ENCODE results near the gene TAGLN3.

TAGLN3 gene

GRCh38 chr3:111961461-111962164 is 37.1 kb upstream of the TAGLN3 start:
- Histone ChIP-seq H3K9ac (ENCODE audit: low read depth in 1 of 2, low read length in 2 of 2) (no peak overlapping the region), H3K4me3 (ENCODE audit: low read depth in 1 of 2, low read length in 2 of 2) (no peak overlapping the region), H3K4me1 (ENCODE audit: control insufficient read depth in 1 of 2, insufficient read depth in 2 of 2, low read length in 2 of 2) (no peaks in the 10 kb centered on the region), H3K36me3 (ENCODE audit: control insufficient read depth in 1 of 2, insufficient read depth in 2 of 2, low read length in 2 of 2) (no peaks in the 10 kb centered on the region), H3K27ac (ENCODE audit: low read depth, low read length) (no peak overlapping the region), H3K9me3 (ENCODE audit: control insufficient read depth in 1 of 2, low read length in 2 of 2) (no peaks in the 10 kb centered on the region), H3K27me3 (ENCODE audit: control insufficient read depth in 1 of 2, insufficient read depth in 2 of 2, low read length in 2 of 2) (no peaks in the 10 kb centered on the region)

- H3K9ac ChIP-seq (ENCODE audit: low read depth in 1 of 2, low read length in 2 of 2), result no peak overlapping the region
- H3K27ac ChIP-seq (ENCODE audit: low read depth, low read length), result no peak overlapping the region
- H3K9me3 ChIP-seq (ENCODE audit: control insufficient read depth in 1 of 2, low read length in 2 of 2), result no peaks in the 10 kb centered on the region
These were observed 35.3 kb upstream of the TAGLN3 start for GRCh38 chr3:111963424-111963823.

GRCh38 chr3:111965484-111965883 is 33.2 kb upstream of the TAGLN3 start:
- peaks cover 0 to 7% of the 10 kb centered on the region in 2 donors for H3K4me1 ChIP-seq (ENCODE audit: control insufficient read depth in 1 of 2, insufficient read depth in 2 of 2, low read length in 2 of 2)
- H3K9ac ChIP-seq (ENCODE audit: low read depth in 1 of 2, low read length in 2 of 2), result no peak overlapping the region

More at GRCh38 chr3:111963424-111963823, 35.3 kb upstream of the TAGLN3 start:
- no peak overlapping the region for H3K4me3 ChIP-seq (ENCODE audit: low read depth in 1 of 2, low read length in 2 of 2)
- H3K36me3 ChIP-seq (ENCODE audit: control insufficient read depth in 1 of 2, insufficient read depth in 2 of 2, low read length in 2 of 2), result no peaks in the 10 kb centered on the region
- H3K27me3 ChIP-seq (ENCODE audit: control insufficient read depth in 1 of 2, insufficient read depth in 2 of 2, low read length in 2 of 2), result no peaks in the 10 kb centered on the region
- peaks cover 0 to 7% of the 10 kb centered on the region in 2 donors for H3K4me1 ChIP-seq (ENCODE audit: control insufficient read depth in 1 of 2, insufficient read depth in 2 of 2, low read length in 2 of 2)

GRCh38 chr3:111967068-111967467 is 31.7 kb upstream of the TAGLN3 start:
- H3K36me3 ChIP-seq (ENCODE audit: control insufficient read depth in 1 of 2, insufficient read depth in 2 of 2, low read length in 2 of 2), result no peaks in the 10 kb centered on the region
- H3K4me3 ChIP-seq (ENCODE audit: low read depth in 1 of 2, low read length in 2 of 2), result peak overlapping the region in 1 of 2 donors; percentile 46
- no peak overlapping the region for H3K9ac ChIP-seq (ENCODE audit: low read depth in 1 of 2, low read length in 2 of 2)
- H3K4me1 ChIP-seq (ENCODE audit: control insufficient read depth in 1 of 2, insufficient read depth in 2 of 2, low read length in 2 of 2), result peaks cover 0 to 7% of the 10 kb centered on the region in 2 donors
- no peak overlapping the region for H3K27ac ChIP-seq (ENCODE audit: low read depth, low read length)
- no peaks in the 10 kb centered on the region for H3K9me3 ChIP-seq (ENCODE audit: control insufficient read depth in 1 of 2, low read length in 2 of 2)
- no peaks in the 10 kb centered on the region for H3K27me3 ChIP-seq (ENCODE audit: control insufficient read depth in 1 of 2, insufficient read depth in 2 of 2, low read length in 2 of 2)

More at GRCh38 chr3:111965484-111965883, 33.2 kb upstream of the TAGLN3 start:
- H3K9me3 ChIP-seq (ENCODE audit: control insufficient read depth in 1 of 2, low read length in 2 of 2), result no peaks in the 10 kb centered on the region
- no peaks in the 10 kb centered on the region for H3K27me3 ChIP-seq (ENCODE audit: control insufficient read depth in 1 of 2, insufficient read depth in 2 of 2, low read length in 2 of 2)
- H3K4me3 ChIP-seq (ENCODE audit: low read depth in 1 of 2, low read length in 2 of 2), result no peak overlapping the region
- H3K27ac ChIP-seq (ENCODE audit: low read depth, low read length), result no peak overlapping the region
- H3K36me3 ChIP-seq (ENCODE audit: control insufficient read depth in 1 of 2, insufficient read depth in 2 of 2, low read length in 2 of 2), result no peaks in the 10 kb centered on the region

GRCh38 chr3:111967651-111968274 is 31.0 kb upstream of the TAGLN3 start:
- Histone ChIP-seq H3K27me3 (ENCODE audit: control insufficient read depth in 1 of 2, insufficient read depth in 2 of 2, low read length in 2 of 2) (no peaks in the 10 kb centered on the region), H3K4me1 (ENCODE audit: control insufficient read depth in 1 of 2, insufficient read depth in 2 of 2, low read length in 2 of 2) (peaks cover 0 to 7% of the 10 kb centered on the region in 2 donors), H3K4me3 (ENCODE audit: low read depth in 1 of 2, low read length in 2 of 2) (peak overlapping the region in 1 of 2 donors; percentile 46), H3K9ac (ENCODE audit: low read depth in 1 of 2, low read length in 2 of 2) (no peak overlapping the region), H3K36me3 (ENCODE audit: control insufficient read depth in 1 of 2, insufficient read depth in 2 of 2, low read length in 2 of 2) (no peaks in the 10 kb centered on the region), H3K9me3 (ENCODE audit: control insufficient read depth in 1 of 2, low read length in 2 of 2) (no peaks in the 10 kb centered on the region), H3K27ac (ENCODE audit: low read depth, low read length) (no peak overlapping the region)

- Histone ChIP-seq H3K9ac (ENCODE audit: low read depth in 1 of 2, low read length in 2 of 2) (no peak overlapping the region), H3K36me3 (ENCODE audit: control insufficient read depth in 1 of 2, insufficient read depth in 2 of 2, low read length in 2 of 2) (no peaks in the 10 kb centered on the region)
These were observed 30.2 kb upstream of the TAGLN3 start for GRCh38 chr3:111968319-111969054.

GRCh38 chr3:111970376-111970775 is 28.3 kb upstream of the TAGLN3 start:
- peaks cover 0 to 7% of the 10 kb centered on the region in 2 donors for H3K4me1 ChIP-seq (ENCODE audit: control insufficient read depth in 1 of 2, insufficient read depth in 2 of 2, low read length in 2 of 2)
- H3K27ac ChIP-seq (ENCODE audit: low read depth, low read length), result no peak overlapping the region
- H3K9ac ChIP-seq (ENCODE audit: low read depth in 1 of 2, low read length in 2 of 2), result no peak overlapping the region
- no peaks in the 10 kb centered on the region for H3K27me3 ChIP-seq (ENCODE audit: control insufficient read depth in 1 of 2, insufficient read depth in 2 of 2, low read length in 2 of 2)
- H3K9me3 ChIP-seq (ENCODE audit: control insufficient read depth in 1 of 2, low read length in 2 of 2), result no peaks in the 10 kb centered on the region
- no peaks in the 10 kb centered on the region for H3K36me3 ChIP-seq (ENCODE audit: control insufficient read depth in 1 of 2, insufficient read depth in 2 of 2, low read length in 2 of 2)
- H3K4me3 ChIP-seq (ENCODE audit: low read depth in 1 of 2, low read length in 2 of 2), result no peak overlapping the region

More at GRCh38 chr3:111968319-111969054, 30.2 kb upstream of the TAGLN3 start:
- Histone ChIP-seq H3K27ac (ENCODE audit: low read depth, low read length) (no peak overlapping the region), H3K4me3 (ENCODE audit: low read depth in 1 of 2, low read length in 2 of 2) (no peak overlapping the region), H3K27me3 (ENCODE audit: control insufficient read depth in 1 of 2, insufficient read depth in 2 of 2, low read length in 2 of 2) (no peaks in the 10 kb centered on the region), H3K9me3 (ENCODE audit: control insufficient read depth in 1 of 2, low read length in 2 of 2) (no peaks in the 10 kb centered on the region), H3K4me1 (ENCODE audit: control insufficient read depth in 1 of 2, insufficient read depth in 2 of 2, low read length in 2 of 2) (peaks cover 0 to 7% of the 10 kb centered on the region in 2 donors)

- Histone ChIP-seq H3K4me3 (ENCODE audit: low read depth in 1 of 2, low read length in 2 of 2) (no peak overlapping the region), H3K27me3 (ENCODE audit: control insufficient read depth in 1 of 2, insufficient read depth in 2 of 2, low read length in 2 of 2) (no peaks in the 10 kb centered on the region), H3K9me3 (ENCODE audit: control insufficient read depth in 1 of 2, low read length in 2 of 2) (no peaks in the 10 kb centered on the region), H3K36me3 (ENCODE audit: control insufficient read depth in 1 of 2, insufficient read depth in 2 of 2, low read length in 2 of 2) (no peaks in the 10 kb centered on the region), H3K9ac (ENCODE audit: low read depth in 1 of 2, low read length in 2 of 2) (no peak overlapping the region), H3K27ac (ENCODE audit: low read depth, low read length) (no peak overlapping the region), H3K4me1 (ENCODE audit: control insufficient read depth in 1 of 2, insufficient read depth in 2 of 2, low read length in 2 of 2) (peaks cover 0 to 7% of the 10 kb centered on the region in 2 donors)
These were observed 27.1 kb upstream of the TAGLN3 start for GRCh38 chr3:111971533-111972130.

GRCh38 chr3:111972891-111973290 is 25.8 kb upstream of the TAGLN3 start:
- Histone ChIP-seq H3K27me3 (ENCODE audit: control insufficient read depth in 1 of 2, insufficient read depth in 2 of 2, low read length in 2 of 2) (no peaks in the 10 kb centered on the region), H3K36me3 (ENCODE audit: control insufficient read depth in 1 of 2, insufficient read depth in 2 of 2, low read length in 2 of 2) (no peaks in the 10 kb centered on the region), H3K9me3 (ENCODE audit: control insufficient read depth in 1 of 2, low read length in 2 of 2) (no peaks in the 10 kb centered on the region), H3K4me3 (ENCODE audit: low read depth in 1 of 2, low read length in 2 of 2) (no peak overlapping the region), H3K27ac (ENCODE audit: low read depth, low read length) (no peak overlapping the region), H3K9ac (ENCODE audit: low read depth in 1 of 2, low read length in 2 of 2) (no peak overlapping the region), H3K4me1 (ENCODE audit: control insufficient read depth in 1 of 2, insufficient read depth in 2 of 2, low read length in 2 of 2) (no peaks in the 10 kb centered on the region)

- Histone ChIP-seq H3K9me3 (ENCODE audit: control insufficient read depth in 1 of 2, low read length in 2 of 2) (no peaks in the 10 kb centered on the region), H3K4me1 (ENCODE audit: control insufficient read depth in 1 of 2, insufficient read depth in 2 of 2, low read length in 2 of 2) (peaks cover 5 to 9% of the 10 kb centered on the region in 2 donors), H3K36me3 (ENCODE audit: control insufficient read depth in 1 of 2, insufficient read depth in 2 of 2, low read length in 2 of 2) (no peaks in the 10 kb centered on the region), H3K27ac (ENCODE audit: low read depth, low read length) (no peak overlapping the region), H3K27me3 (ENCODE audit: control insufficient read depth in 1 of 2, insufficient read depth in 2 of 2, low read length in 2 of 2) (no peaks in the 10 kb centered on the region), H3K9ac (ENCODE audit: low read depth in 1 of 2, low read length in 2 of 2) (no peak overlapping the region), H3K4me3 (ENCODE audit: low read depth in 1 of 2, low read length in 2 of 2) (no peak overlapping the region)
These were observed 23.6 kb upstream of the TAGLN3 start for GRCh38 chr3:111975131-111975530.
